VCaP (cell line): ENCODE measurements around the gene CDKN2B-AS1.

Experiments
- H3K27ac ChIP-seq: fragments of 450-650 bp; 2 replicates; pipeline ENCODE4 v1.5.1; 2017
- CTCF ChIP-seq: fragments of 450-650 bp; conservative IDR thresholded peaks from 2 replicates; pipeline ENCODE4 v1.5.1; 2017; ENCODE audit warnings: mild to moderate bottlenecking, moderate library complexity

Gene CDKN2B-AS1

GRCh38 chr9:22102146-22103053 is 107.8 kb downstream of the CDKN2B-AS1 start:
- TF ChIP-seq CTCF: no peak
- H3K27ac ChIP-seq: no peak overlapping the region

GRCh38 chr9:22103685-22104575 is 109.3 kb downstream of the CDKN2B-AS1 start:
- no peak overlapping the region for H3K27ac ChIP-seq
- TF ChIP-seq CTCF: no peak

- no peak overlapping the region for H3K27ac ChIP-seq
Observed at GRCh38 chr9:22105005-22105722, 110.6 kb downstream of the CDKN2B-AS1 start.

GRCh38 chr9:22107202-22108045 is 112.8 kb downstream of the CDKN2B-AS1 start:
- TF ChIP-seq CTCF: no peak
- no peak overlapping the region for H3K27ac ChIP-seq

More at GRCh38 chr9:22105005-22105722, 110.6 kb downstream of the CDKN2B-AS1 start:
- no peak for TF ChIP-seq CTCF

- TF ChIP-seq CTCF: no peak
- no peak overlapping the region for H3K27ac ChIP-seq
Observed at GRCh38 chr9:22108581-22109370, 114.2 kb downstream of the CDKN2B-AS1 start.
